ENCODE results near the gene PTPRCAP. TPM values are rescaled to one million over a fixed set of nuclear protein-coding genes. Genes with fewer than 3 reads are reported as not detected.
A peak's percentile ranks its signal among the peaks of the same experiment; 100 is the strongest.
"Not testable (repeated sequence)": the region's sequence is repeated elsewhere in the genome, so short reads cannot be mapped to it uniquely, and the experiment has no call there.

Gene PTPRCAP
- not detected for total RNA-seq

DNA sequence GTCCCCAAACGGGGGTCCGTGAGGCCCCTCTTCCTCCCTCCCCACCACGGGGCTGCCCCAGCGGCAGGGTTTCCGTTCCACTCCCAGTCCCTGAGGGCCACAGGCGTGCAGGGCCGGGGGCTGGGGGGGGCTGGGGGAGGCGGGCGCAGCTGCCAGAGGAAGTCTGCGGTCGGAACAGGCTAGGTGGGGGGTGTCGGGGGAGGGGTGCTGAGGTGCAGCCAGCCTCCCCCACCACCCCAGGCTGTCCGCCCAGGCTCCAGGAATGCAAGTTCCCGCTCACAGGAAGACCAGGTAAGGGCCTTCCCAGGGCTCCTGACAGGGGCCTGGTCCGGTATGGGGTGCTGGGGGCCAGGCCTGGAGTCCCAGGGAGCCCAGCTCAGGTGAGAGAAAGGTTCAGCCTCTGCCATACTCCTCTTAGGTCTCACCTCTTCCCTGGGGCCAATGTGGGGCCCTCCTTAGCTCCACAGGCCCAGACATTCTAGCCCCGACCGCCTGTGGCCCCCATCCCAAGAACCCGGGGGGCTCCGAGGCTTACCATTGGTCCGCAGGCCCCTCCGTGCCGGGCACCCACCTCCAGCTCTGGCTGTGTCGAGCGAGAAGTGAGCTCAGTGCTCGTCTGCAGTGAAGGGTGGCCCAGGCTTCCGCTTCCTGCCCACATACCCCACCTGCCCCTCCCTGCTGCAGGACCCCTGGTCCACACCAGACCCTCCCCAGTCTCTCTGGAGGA, at the start of gene PTPRCAP:
TSS of gene PTPRCAP (minus strand) at position 601 of the 727 bp plus-strand sequence. CDS start at position 538, 63 bp downstream.
- DNase-seq (ENCODE audit: low spot score in 2 of 2) = no peak
- FAIRE-seq = no peak

DNA sequence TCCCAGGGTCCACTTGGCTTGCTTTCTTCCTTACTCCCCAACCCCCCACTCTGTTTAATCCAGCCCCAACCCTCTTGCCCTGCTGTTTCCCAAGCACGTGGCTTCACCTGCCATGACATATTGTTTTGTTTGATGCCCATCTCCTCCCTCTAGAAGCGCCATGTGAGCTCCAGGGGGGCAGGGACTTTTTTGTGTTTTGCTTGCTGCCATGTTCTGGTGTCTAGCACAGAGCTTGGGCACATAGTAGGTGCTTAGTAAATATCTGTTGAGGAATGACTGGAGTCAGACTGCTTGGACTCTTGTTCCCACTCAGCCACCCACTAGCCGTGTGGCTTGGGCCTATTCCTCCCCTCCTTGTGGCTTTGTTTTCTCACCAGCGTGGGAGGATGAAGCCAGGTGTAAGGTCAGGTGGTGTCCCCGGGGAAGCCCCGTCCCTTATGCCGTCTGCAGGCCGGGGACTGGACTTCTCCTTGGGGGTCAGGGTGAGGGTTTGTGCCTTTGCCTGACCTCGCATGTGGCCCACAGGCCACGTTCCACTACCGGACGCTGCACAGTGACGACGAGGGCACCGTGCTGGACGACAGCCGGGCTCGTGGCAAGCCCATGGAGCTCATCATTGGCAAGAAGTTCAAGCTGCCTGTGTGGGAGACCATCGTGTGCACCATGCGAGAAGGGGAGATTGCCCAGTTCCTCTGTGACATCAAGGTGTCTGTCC, 49.2 kb upstream of the PTPRCAP start:
- DNase-seq (ENCODE audit: low spot score in 2 of 2) (no peak), FAIRE-seq (no peak)

DNA sequence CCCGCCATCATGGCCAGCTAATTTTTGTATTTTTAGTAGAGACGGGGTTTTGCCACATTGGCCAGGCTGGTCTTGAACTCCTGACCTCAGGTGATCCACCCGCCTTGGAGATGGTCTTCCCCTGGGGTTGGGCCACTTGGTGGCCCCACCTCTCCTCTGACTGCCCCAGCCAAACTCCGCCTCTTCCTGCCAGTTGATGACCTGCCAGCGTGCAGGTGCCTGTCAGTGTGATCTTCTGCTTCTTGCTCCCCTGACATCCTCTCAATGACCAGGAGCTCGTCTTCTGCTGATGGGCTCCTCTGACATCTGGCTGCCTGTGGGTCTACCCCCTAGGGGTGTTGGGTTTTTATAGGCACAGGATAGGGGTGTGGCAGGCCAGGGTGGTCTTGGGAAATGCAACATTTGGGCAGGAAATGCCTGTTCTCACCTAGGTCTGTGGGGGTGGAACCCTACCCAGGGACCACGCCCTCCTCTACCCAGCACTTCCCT, 48.4 kb upstream of the PTPRCAP start:
- FAIRE-seq; DNase-seq (ENCODE audit: low spot score in 2 of 2): not testable (repeated sequence)

DNA sequence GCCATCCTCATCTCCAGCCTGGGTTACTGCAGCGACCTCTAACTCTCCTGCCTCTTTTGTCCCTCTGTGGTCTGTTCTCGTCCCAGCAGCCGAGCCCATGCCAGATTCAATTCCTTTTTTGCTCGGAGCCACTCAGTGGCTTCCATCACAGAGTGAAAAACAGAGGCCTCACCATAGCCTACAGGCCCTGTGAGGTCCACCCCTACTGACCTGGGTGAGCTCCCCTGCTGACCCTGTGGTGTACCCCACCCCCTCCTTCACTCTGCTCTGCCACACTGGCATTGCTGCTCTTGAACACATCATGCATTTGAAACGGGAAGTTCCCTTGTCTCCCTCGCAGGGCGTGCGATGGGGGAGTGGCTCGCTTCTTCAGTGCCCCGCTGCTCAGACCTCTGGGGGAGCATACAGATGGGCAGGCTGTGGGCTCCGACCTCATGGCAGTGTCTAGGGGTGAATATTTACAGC, 47.4 kb upstream of the PTPRCAP start:
- FAIRE-seq = no peak

GRCh38 chr11:67483831-67484665, 46.6 kb upstream of the PTPRCAP start:
- DNase-seq (ENCODE audit: low spot score in 2 of 2) = no peak
- FAIRE-seq = no peak

More for the DNA sequence above, 47.4 kb upstream of the PTPRCAP start:
- no peak for DNase-seq (ENCODE audit: low spot score in 2 of 2)

- FAIRE-seq = no peak
- peak; percentile 95 to 97 for DNase-seq (ENCODE audit: low spot score in 2 of 2)
Observed at GRCh38 chr11:67482827-67483798, 45.6 kb upstream of the PTPRCAP start, which contains the start of gene AIP. Gene AIP (plus strand): TSS chr11:67483026. CDS start chr11:67483159, 133 bp downstream.

GRCh38 chr11:67482275-67482826, 44.9 kb upstream of the PTPRCAP start:
- no peak for DNase-seq (ENCODE audit: low spot score in 2 of 2)
- FAIRE-seq = no peak

GRCh38 chr11:67477344-67478050, 40.0 kb upstream of the PTPRCAP start:
- DNase-seq (ENCODE audit: low spot score in 2 of 2); FAIRE-seq: not testable (repeated sequence)

GRCh38 chr11:67476692-67477091, 39.2 kb upstream of the PTPRCAP start:
- not testable (repeated sequence) for DNase-seq (ENCODE audit: low spot score in 2 of 2); FAIRE-seq

DNA sequence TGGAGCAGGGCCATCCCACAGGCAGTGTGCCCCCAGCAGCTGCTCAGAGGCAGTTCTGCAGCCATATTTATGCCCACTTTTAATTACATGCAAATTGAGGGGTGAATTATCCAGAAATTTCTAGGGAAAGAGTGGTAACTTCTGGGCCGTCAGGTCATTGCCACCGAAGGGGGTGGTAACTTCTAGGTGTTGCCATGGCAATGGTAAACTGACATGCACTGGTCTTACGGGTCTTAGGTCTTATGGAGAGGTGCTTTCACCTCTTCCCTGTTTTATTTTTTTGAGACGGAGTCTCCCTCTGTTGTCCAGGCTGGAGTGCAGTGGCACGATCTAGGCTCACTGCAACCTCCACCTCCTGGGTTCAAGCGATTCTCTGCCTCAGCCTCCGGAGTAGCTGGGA, 35.4 kb upstream of the PTPRCAP start:
- FAIRE-seq (no peak), DNase-seq (ENCODE audit: low spot score in 2 of 2) (no peak)

DNA sequence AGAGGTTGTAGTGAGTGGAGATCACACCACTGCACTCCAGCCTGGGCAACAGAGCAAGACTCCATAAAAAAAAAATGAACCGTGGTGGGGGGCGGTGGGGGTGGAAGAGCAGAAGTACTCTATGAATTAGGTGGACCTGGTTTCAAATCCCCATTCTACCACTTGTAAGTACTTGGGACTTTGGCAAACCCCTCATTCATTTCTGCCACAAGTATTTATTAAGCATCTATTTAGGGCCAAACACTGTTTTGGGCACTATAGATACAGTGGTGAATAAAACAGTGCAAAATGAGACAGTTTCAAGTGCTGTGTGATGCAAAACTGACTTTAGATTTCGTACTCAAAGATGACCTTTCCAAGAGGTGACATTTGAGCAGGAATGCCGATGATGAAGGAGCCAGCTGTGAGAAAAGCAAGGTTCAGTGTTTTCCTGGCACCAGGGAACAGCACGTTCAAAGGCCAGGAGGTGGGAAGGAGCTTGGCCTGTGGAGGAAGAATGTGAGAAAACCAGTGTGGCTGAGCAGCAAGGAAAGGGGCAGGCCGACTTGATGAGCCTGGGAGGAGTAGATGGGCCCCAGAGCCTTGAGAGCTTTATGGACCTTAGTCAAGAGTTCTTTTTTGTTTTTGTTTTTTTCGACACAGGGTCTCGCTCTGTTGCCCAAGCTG, 33.0 kb upstream of the PTPRCAP start:
- DNase-seq (ENCODE audit: low spot score in 2 of 2) (no peak), FAIRE-seq (no peak)

- FAIRE-seq = no peak
Observed at GRCh38 chr11:67469508-67469811, 32.0 kb upstream of the PTPRCAP start.

DNA sequence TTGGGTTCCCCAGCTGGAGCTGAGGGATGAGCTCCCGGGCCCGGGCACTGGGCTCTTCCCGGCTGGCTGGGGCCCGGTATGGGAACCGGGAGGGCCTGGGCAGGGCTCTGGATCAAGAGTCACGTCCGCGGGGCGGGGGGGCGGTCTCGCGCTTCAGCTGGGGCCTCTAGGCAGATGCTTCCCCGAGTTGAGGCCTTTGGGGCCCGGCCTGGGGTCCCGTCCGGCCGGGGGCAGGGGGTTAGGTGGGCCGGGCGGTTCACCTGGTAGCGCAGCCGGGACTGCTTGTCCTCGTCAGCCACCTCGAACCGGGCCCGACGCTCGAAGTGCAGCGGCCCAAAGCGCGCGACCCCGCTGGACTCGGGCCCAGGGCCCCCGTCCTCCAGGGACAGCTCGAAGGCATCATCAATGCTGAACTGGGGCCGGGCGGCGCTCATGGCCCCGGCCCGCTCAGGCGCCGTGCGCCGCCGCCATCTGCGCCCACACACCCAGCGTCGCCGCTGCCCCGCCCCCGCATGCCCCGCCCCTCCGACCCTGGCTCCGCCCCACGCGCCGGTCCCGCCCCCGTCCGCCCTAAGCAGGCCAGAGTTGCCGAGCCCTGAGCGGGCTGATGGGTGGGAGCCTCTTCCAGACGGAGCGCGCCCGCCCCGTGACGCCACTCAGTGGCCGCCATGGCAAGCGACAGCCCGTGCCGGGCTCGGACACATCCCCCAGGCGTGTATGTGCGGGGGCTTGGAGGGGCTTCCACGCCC, 31.5 kb upstream of the PTPRCAP start, which contains the start of gene TMEM134:
TSS of gene TMEM134 (minus strand) at position 493 of the 749 bp plus-strand sequence. CDS start at position 434, 59 bp downstream.
- FAIRE-seq = no peak
- DNase-seq (ENCODE audit: low spot score in 2 of 2) = peak; percentile 96 to 97

More at GRCh38 chr11:67469508-67469811, 32.0 kb upstream of the PTPRCAP start:
- no peak for DNase-seq (ENCODE audit: low spot score in 2 of 2)

GRCh38 chr11:67468456-67468758, 30.9 kb upstream of the PTPRCAP start:
- DNase-seq (ENCODE audit: low spot score in 2 of 2) = no peak
- FAIRE-seq = no peak

- DNase-seq (ENCODE audit: low spot score in 2 of 2) (no peak), FAIRE-seq (no peak)
Observed at GRCh38 chr11:67468056-67468455, 30.6 kb upstream of the PTPRCAP start.

DNA sequence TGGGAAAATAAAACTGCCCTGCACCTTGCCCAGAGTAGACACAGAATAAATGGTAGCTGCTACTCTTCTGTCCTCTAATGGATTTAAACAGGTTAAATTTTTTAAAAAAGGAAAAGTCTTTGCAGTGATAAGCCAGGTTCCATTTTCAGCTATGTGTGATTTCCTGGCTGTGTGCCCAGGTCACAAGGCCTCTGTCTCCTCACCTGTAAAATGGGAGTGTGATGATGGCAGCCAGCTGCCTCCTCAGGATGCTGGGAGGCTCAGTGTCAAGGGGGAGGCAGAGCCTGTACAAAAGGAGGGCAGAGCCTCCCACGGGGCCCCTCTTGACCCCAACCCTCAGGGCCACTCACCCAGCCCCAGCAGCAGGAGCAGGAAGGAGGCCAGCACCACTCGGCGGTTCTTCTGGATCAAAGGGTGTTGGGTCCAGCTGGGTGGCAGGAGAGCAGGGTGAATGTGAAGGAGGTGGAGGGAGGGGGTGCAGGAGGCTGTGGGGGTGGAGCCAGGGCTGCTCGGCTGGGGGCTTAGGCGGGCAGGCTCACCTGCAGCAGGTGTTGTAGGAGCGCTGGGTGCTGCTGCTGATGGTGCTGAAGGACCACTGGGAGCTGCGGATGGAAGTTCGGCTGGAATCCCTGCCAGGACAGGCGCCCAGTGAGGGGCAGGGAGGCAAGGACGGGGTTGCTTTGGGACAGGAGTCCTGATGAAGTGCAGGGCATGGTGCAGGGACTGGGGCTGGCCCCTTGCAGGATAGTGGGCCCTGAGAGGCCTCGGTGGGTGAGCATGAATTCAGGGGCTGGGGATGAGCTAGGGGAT, 29.7 kb upstream of the PTPRCAP start:
- FAIRE-seq = no peak
- DNase-seq (ENCODE audit: low spot score in 2 of 2) = no peak
